HCEC 1CT (cell line): ENCODE data around the gene TMEM120B.
A peak's percentile ranks its signal among the peaks of the same experiment; 100 is the strongest.
"Not testable (repeated sequence)": the region's sequence is repeated elsewhere in the genome, so short reads cannot be mapped to it uniquely, and the experiment has no call there.

Source experiments
- DNase-seq: peaks from one replicate; pipeline ENCODE4 v3.0.0-alpha.2; 2017

The TMEM120B gene

DNA sequence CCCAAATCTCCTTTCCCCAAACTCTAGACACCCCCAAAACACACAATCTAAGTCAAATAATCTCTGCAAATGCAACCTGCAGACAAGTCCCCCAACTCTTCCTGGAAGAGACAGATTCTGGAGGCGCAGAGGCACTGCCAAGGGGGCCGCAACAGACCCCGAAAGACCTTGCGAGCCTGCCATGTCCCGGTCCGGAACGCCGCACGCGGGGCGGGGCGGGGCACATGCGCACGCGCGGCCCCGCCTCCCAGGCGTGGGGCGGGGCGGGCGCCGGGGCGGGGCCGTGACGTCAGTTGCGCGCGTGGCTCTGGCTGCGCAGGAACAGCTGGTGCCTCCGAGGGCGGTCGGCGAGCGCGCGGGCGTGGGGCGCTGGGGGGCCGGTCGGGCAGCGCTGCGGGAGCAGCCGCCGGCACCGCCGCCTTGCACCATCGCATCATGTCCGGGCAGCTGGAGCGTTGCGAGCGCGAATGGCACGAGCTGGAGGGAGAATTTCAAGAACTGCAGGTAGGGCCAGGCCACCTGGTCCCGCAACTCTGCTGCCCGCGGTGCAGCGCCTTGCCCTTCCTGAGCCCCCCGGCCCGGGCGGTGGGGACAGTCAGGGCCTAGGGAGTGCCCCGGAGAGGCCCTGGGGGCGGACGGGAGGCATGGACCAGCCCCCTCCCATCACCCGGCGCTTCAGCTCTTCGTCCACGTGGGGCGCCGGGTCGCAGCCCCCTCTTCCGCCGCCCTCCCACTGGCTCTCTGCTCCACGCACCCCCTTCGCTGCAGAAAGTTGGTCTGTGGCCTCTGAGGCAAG lies at the start of gene TMEM120B:
TMEM120B (plus strand) TSS at position 292 of the 796 bp plus-strand sequence; CDS start at position 436, 144 bp downstream.
- DNase-seq = peak; percentile 71

DNA sequence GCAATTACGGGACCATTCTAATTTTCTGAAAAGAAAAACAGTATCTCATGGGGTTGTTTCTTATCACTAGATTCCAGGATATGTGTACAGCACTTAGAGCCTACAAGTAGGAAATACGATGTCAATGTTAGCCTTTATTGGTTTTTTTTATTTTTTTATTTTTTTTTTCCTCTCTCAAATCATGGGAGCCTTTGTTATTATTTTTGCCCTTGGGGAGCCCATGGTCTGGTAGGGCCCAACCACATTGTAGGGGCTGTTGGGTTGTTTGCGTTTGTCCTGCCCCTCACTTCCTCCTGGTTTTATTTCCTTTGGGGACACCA lies 49.0 kb upstream of the TMEM120B start:
- no peak for DNase-seq

DNA sequence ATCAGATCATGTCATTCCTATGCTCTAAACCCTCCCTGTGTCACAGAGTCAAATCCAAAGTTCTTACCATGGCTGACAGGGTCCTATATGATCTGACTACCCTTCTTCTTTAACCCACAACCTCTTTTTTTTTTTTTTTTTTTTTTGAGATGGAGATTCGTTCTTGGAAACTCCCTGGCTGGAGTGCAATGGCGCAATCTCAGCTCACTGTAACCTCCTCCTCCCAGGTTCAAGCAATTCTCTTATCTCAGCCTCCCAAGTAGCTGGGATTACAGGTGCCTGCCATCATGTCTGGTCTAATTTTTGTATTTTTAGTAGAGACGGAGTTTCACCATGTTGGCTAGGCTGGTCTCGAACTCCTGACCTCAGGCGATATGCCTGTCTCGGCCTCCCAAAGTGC lies 45.7 kb upstream of the TMEM120B start:
- DNase-seq = not testable (repeated sequence)

DNA sequence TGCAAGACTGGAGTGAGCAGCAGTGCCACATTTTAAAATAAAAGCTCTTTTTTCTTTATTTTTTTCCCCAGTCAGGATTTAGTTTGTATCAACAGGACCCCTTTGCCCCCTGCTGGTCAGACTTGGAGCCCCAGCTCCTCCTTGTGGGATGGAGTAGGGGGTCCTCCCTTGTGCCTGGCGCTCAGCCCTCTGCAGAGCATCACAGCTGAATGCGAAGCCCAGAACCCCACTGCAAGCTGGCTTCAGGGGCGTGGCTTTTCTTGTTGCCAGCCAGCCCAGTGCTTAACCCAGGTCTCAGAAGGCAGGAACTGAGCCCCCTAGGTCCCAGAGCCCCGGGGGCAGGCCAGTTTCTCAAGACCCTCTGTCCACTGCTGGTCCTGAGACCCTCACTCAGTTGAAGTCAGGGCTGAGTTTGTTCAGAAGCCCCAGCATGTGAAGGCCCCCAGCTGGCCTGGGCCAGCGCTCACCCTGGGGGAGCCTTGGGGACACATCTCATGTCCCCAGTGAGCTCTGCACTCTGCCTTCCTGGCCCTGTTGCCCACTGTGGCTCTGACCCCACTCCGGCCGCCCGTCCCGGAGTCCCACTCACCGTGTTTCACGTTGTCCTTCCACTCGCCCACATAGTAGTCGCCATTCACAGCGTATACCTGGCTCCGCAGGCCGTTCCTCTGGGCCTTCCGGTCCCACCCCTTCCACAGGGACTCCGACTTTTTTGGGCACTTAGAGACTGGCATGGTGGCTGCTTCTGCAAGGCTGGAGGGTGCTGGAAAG lies 43.6 kb upstream of the TMEM120B start:
- DNase-seq = peak; percentile 9

DNA sequence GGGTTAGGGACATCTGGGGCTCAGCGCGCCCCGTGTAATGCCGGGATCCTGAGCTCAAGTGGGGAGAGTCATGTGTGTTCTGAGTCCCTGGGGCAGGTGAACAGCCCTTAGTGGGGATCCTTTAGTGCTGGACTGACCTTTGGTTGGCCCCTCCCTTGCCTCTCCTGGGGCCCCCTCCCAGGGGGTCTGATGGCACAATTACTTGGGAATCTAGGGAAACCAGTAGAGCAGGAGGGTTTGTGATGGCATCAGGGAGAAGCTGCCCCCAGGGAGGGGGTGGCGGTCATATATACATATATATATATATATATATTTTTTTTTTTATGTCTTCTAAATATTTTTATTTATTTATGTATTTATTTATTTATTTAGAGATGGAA lies 43.0 kb upstream of the TMEM120B start, which contains the start of gene MORN3:
MORN3 (minus strand) TSS at position 134 of the 380 bp plus-strand sequence. CDS start 171 bp downstream, outside the sequence.
- no peak for DNase-seq

DNA sequence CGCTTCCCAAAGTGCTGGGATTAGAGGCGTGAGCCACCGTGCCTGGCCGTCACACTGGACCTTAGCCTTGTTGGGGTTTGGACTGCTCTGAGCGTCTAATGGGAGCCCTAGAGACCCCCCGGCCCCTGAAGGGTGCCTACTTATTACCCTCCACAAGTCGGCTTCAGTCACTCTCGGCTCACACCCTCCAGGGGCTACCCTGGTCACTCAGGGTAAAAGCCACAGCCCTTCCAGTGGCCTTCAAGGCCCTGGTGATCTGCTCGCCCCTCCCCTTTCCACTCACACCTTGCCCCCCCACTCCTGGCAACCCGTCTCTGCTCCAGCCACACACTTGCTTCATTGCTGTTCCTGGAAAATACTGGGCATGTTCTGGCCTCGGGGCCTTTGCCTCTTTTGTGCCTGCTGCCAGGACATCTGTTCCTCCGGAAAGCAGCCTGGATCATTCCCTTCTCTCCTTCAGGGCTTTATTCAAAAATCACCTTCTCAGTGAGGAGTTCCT lies 39.5 kb upstream of the TMEM120B start:
- DNase-seq = no peak

DNA sequence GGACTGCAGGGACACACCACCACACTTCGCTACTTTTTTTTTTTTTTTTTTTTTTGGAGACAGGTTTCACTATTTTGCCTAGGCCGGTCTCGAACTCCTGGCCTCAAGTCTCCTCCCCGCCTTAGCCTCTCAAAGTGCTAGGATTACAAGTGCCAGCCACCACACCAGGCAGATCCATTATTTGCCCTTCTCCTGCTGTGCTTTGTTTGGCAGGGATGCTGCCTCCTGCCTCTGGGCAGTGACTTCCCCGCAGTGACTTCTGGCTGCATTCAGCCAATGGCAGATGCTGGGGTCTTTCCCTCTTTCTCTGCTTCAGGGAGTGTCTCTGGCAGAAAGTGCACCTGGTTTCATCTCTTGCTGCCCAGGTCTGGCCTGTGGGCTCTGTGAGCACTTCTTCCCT lies 36.4 kb upstream of the TMEM120B start:
- no peak for DNase-seq

DNA sequence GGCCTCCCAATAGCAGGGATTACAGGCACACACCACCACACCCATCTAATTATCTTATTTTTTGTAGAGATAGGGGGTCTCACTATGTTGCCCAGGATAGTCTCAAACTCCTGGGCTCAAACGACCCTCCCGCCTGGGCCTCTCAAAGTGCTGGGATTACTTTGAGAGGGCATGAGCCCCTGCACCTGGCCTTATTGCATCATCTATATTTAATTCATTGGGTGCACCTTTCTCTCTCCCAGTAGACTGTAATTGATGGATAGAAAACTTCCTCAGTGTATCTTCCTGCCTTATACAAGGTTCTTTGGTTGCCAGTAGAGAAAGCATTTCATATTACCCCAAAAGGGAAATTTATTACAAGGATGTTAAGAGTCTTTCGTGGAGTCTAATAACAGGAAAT lies 34.2 kb upstream of the TMEM120B start:
- DNase-seq = no peak

DNA sequence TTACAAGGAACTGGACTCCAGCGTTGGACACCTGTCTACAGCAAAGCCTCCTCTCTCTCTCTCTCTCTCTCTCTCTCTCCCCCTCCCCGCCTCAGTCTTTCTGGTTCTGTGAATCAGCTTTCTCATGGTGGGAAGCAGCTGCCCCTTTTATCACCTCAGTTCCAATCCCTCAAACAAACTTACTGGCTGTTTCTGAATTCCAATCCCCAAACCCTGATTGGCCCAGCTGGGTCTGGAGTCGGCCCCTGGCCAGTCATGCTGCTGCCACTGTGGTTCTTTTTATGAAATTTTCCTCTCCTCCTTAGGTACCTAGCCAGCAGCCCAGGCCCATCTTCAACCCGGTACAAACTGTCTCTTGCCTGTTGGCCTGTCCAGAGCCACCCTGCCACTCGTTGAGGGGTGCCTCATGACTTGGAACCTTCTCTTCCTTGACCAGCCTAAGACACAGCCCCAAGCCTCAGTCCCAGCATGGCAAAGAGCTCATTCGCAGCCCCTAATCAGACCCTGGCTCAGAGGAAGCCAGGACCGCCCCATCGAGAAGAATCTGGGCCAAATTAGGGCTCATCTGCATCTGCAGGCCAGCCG lies 33.7 kb upstream of the TMEM120B start:
- no peak for DNase-seq

DNA sequence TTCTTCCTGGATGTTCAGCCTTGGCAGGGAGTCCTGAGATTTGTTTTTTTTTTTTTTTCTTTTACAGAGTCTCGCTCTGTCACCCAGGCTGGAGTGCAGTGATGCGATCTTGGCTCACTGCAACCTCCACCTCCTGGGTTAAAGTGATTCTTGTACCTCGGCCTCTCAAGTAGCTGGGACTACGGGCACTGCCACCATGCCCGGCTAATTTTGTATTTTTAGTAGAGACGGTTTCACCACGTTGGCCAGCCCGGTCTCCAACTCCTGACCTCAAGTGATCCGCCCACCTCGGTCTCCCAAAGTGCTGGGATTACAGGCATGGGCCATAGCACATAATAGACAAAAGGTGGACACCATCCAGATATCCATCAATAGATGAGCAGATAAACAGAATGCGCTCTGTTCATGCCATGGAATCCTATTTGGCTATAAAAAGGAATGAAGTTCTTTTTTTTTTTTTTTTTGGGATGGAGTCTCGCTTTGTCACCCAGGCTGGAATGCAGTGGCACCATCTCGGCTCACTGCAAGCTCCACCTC lies 32.8 kb upstream of the TMEM120B start:
- not testable (repeated sequence) for DNase-seq

DNA sequence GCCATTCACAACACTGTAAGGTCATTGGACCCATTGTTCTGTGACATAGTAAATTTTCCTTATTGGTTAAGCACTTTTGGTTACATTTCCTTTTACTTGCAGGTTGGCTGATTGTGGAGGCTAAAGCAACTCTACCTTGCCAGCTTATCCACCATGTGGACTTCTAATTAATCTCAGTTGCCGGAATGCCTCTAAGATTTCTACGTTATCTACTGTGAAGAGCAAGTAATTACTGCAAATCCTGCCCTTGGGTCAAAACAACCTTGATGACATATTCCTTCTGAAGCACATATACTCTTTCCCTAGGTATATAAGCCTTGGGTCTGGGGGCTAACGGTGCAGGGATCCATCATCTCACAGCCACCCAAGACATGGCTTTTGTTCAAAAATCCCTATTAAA lies 23.6 kb upstream of the TMEM120B start:
- DNase-seq = no peak

DNA sequence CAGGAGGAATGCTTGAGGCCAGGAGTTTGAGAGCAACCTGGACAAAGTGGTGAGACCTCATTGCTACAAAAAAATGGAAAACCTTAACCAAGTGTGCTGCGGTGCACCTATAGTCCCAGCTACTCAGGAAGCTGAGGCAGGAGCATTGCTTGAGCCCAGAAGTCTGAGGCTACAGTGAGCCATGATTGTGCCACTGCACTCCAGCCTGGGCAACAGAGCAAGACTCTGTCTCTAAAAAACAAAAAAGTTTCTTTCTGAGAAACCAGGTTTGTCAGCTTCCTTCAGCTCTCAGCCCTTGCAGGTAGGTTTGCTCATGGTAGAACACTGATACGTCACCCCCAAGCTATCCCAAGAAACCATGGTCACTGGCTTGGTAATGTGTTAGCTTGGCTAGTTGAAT lies 23.1 kb upstream of the TMEM120B start:
- DNase-seq = no peak

DNA sequence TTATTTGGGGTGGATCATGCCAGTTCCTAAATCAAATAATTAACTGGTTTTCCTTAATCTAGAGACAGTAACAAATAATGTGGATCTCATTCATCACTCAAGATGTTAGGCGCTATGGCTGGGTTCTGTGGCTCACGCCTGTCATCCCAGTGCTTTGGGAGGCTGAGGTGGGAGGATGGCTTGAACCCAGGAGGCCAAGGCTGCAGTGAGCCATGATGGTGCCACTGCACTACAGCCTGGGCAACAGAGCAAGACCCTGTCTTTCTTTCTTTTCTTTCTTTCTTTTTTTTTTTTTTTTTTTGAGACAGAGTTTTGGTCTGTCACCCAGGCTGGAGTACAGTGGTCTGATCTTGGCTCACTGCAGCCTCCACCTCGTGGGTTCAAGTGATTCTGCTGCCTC lies 19.8 kb upstream of the TMEM120B start:
- DNase-seq = not testable (repeated sequence)

DNA sequence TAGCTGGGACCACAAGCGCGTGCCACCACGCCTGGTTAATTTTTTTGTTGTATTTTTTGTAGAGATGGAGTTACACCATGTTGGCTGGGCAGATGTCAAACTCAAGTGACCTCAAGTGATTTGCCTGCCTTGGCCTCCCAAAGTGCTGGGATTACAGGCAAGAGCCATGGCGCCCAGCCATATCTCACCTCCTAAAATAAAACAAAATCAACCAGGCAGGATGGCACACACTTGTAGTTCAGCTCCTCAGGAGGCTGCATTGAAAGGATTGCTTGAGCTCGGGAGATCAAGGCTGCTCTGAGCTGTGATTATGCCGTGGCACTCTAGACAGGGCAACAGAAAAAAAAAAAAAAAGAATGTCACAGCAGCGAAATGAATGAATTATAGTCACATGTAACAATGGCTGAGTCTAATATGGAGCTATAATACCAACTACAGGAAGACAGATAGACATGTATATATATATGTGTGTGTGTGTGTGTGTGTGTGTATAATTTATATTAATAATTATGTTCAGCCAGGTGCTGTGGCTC lies 19.3 kb upstream of the TMEM120B start:
- DNase-seq = no peak

DNA sequence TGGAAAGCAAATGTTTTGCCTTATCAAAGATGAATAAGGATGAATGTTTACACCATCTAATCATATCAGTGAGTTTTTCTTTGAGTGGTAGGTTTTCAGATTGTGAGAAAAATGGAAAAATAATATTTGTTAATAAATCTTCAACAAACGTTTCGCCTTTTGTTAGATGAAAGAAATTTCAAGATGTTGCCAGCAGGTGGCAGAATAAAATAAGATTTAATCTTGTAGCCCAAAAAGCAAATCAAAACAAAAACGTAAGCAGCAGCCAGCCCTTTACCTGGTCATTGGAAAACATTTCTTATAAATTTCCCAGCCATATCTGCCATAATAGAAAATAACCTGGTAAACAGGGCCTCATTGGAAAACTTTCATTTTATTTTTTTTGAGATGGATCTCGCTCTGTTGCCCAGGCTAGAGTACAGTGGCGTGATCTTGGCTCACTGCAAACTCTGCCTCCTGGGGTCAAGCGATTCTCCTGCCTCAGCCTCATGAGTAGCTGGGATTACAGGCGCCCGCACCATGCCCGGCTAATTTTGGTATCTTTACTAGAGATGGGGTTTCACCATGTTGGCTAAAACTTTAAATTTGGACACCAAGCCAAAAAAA lies 15.4 kb upstream of the TMEM120B start:
- DNase-seq = peak; percentile 46

DNA sequence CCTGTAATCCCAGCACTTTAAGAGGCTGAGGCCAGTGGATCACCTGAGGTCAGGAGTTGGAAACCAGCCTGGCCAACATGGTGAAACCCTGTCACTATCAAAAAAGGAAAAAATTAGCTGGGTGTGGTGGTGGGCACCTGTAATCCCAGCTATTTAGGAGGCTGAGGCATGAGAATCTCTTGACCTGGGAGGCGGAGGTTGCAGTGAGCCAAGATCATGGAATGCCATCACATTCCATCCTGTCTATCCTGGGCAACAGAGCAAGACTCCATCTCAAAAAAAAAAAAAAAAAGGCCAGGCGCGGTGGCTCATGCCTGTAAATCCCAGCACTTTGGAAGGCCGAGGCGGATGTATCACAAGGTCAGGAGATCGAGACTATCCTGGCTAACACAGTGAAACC lies 14.7 kb upstream of the TMEM120B start:
- not testable (repeated sequence) for DNase-seq

DNA sequence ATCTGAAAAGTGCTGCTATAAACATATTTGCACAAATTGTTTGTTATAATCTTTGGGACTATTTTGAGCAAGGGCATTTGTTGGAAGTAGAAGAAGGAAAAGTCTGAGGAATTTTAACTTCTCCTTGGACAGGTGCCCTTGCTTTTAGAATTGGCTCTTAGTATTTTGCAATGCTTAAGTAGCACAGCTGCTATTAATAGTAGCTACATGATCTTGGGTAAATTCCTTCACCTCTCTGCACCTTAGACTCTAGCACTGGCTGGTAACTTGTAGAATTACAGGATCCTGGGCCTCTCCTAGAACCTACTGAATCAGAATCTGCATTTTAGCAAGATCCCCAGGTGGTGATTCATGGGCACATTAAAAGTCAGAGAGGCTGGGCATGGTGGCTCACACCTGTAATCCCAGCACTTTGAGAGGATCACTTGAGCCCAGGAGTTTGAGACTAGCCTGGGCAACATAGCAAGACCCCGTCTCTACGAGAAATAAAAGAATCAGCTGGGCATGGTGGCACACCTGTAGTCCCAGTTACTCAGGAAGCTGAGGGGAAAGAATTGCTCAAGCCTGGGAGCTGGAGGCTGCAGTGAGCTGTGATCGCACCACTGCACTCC lies 10.8 kb upstream of the TMEM120B start:
- no peak for DNase-seq

DNA sequence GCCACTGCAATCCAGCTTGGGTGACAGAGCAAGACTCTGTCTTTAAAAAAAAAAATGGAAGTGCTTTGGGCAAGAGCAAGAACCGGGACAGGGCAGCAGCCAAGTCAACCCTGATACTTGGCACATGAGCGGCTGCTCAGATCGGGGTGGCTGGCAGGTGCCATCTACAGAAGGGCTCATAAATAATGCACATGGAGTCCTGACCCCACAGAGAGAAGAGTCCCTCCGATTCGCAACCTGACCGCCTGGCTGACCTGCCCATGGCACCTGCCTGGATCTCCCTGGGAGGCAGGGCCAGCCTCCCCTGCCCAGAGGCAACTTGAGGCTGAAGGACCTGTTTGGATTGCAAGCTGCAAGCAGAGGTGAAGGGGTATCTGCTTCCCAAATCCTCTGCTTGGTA lies 9.6 kb upstream of the TMEM120B start:
- no peak for DNase-seq

DNA sequence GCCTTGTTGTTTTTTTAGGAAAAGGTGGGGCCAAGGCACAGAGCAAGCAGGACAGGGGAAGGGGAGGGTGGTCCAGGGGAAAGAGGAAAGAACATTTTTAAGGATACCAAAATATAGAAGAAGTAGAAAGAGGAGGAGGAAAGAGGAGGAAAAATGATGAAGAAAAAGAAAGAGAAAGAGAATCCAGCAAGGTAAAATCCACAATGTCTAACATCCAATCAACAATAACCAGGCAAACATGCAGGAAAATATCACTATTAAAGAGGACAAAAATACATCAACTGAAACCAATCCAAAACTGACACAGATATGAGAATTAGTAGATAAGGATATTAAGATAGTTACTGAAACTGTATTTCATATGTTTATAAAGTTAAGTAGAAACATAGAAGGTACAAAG lies 7.0 kb upstream of the TMEM120B start:
- no peak for DNase-seq

DNA sequence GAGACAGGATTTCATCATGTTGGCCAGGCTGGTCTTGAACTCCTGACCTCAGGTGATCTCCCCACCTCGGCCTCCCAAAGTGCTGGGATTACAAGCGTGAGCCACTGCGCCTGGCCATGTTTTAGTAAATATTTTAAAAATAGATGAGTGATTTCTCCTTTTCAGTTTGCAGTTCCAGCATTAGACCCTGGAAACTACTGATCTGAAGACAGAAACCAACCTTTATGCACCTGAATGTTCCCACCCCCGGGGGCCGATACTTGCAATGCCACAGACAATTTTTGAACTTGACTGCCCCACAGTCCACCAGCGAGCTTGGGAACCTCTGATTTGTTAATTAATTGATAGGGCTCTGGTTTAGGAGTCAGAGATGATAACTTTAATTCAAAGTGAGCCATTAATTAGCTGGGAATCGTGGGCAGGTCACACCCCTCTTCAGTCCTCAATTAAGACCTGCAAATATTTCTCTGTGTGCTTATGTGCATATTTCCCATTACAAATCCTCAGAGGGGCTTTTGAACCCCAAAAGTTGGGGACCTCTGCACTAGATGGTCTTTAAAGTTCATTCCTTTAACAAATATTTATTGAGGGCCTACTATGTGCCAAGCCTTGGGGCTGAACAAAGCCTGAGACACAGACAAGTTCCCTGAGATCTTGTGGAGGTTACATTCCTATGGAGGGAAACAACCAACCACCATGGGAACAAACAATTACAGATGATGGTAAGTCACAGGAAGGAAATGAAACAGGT lies 4.1 kb upstream of the TMEM120B start:
- no peak for DNase-seq

DNA sequence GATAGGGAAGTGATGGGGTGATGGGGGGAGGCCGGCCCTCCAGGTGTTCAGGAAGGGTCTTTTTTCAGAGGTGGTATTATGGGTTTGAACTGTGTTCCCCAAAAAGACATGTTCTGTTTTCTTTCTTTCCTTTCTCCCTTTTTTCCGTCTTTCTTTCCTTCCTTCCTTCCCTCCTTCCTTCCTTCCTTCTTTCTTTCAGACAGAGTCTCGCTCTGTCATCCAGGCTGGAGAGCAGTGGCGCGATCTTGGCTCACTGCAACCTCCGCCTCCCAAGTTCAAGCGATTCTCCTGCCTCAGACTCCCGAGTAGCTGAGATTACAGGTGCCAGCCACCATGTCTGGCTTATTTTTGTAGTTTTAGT lies 3.5 kb upstream of the TMEM120B start:
- DNase-seq = not testable (repeated sequence)
